GM18502 (cell line): ENCODE data around the gene LAMB4.

Experiments
- ATAC-seq: cut with Tn5 transposase; IDR thresholded peaks from one replicate; pipeline ENCODE4 v1.9.1; 2021; ENCODE audit warnings: mild to moderate bottlenecking; ENCODE audit not compliant: unreplicated experiment, poor library complexity

Gene LAMB4

DNA sequence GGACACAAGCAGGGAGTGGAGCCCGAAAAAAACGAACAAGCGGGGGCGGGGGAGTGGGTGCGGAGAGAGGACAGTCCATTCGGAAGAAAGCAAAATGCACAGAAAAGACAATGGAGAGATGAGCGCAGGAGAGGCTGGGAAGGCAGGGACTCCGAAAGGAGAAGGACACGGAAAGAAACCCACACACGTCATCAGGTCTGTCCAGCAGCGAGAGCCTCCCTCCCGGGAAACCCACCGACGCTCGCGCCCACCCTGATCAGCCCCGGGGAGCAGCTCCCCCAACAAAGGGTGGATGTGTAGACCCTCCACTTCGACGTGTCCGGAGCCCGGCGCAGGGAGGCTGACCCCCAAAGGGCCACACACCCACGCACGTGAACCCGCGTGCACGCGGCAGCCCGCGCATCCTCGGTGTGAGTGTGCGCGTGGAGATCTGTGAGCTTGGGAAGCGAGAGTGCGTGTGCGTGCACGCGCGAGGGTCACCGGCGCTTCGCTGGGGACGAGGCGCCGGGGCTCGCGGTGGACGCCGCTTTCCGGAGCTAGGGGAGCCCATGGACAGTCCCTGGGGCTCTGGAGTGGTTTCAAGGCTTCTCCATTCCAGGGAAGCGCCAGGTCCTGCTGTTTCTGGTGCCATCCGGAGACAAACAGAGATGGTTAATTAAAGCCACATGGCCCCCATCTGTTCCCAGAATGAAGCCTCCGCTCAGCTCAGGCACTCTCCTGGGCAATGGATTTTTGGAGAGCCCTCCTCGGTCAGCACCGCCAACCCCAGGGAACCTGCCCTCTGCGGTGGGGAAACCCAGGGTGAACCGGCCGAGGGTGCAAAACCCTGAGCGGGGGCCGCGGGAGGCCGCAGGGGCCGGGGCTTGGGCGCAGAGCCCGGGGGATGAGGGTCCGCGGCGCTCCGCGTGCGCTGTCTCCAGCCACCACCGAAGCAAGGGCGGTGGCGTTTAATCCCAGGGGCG lies 128.1 kb downstream of the LAMB4 start:
- ATAC-seq = no peak

- no peak for ATAC-seq
Measured at GRCh38 chr7:108000875-108001763, 129.0 kb downstream of the LAMB4 start.

DNA sequence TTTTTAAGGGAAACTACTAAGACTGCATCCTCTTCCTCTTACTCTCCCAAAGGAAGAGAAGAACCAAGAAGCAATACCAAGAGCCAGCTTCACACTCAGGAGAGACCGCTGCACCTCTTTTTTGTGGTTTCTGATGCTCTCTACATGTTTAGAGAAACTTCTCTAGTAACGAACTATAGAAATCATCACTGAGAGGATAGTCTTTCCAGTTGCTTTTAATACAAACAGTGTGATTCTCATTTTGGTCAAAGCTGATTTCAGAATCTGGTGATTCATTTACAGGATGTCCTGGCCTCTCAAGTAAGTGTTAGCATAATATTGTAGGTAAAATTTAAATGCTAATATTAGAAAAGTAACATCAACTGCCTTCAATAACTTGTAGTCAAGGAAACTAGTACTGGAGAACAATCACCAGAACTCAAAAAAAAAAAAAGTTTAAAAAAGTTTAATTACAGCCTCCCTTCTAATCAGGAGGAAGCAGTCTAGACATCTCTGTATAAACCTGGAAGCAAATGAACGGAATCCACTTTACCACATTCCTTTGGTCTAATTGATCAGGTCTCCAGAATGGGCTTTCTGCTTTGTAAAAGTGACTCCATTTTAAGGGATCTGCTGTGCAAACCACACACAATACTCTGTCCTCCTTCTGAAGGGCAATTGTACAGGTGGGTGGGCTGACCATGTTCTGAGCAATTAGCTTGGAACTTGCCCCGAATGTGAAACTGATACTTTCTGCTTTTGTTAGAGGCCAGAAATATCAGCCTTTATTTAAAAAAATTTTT lies 130.2 kb downstream of the LAMB4 start:
- ATAC-seq = no peak

DNA sequence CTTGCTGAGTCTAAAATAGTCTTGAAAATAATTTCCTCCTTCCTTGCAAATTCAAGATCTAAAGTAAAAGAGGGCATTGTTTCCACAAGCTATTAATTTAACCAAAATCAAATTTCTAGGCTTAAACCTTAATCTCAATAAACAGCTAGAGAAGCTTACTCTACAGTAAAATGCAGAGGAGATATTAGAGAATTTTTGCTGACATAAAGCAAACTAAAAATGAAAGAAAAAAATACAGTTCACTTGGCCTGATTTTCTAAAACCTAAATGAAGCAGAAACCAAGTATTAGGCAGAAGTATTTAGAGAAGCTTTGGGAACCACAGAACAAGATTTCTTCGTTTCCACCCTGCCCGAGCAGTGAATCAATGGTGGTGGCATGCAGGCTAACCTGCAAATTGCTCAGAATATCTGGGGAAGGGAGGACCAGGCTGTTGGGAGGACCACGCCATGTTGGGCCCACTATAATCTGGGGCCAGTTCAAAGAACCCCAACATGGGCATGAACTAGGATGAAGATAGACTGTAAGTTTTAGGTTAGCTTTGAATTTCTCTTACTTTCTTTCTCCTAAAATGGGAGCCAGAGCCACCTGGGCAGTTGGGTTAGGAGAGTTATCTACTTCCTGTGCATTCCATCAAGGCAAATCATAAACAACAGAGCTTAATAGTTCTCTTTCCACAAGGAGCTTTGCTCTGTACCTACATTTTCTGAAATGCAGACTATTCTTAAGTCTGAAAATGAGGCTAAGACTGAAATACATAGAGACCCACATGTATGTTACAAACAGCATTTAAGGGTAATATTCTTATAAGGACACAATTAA lies 131.3 kb downstream of the LAMB4 start:
- ATAC-seq = no peak

DNA sequence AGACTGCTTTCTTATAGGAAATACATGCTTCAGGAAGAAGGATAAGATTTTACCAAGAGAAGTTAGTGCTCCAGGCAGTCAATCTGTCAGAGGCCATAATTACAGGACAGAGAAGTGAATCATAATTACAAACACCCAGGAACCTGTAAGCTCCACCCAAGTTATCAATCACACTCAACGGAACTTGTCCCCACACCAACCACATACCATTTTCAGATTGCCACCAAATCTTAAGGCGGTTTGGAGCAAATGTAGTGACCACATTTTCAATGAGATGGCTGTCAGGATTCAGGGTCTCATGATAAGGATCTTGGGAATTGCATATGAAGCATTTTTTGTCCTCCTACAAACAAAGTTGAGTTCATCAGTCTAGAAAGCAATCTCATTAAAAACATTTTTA lies 132.0 kb downstream of the LAMB4 start:
- ATAC-seq = no peak

GRCh38 chr7:107996072-107996882 lies 133.9 kb downstream of the LAMB4 start:
- no peak for ATAC-seq

- no peak for ATAC-seq
Measured at GRCh38 chr7:107995184-107996071, 134.7 kb downstream of the LAMB4 start.

DNA sequence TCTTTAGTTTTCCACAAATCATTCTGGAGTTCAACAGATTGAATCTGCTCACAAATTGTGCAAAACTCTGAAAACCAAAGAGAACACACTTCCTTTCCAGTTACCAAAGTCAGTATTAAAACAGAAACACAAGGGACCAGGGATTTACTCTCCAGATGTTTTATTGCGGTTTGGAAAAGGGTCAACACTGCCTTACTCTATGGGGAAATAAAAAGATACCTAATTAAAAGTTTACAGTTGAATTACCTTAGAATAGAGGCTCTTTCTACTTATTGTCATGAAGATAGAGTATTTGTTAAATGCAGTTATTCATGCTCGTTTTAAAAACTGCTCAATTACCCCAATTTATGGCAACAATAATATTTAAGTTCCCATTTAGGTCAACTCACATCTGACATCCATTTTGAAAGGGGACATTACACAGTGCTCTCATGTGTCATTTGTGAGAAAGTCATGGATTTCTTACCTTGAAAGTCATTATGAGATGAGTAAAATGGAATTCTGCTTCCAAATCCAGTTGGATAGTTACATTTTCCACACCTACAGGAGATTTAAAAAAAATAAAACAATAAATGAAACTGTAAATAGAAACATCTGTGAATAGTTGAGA lies 135.6 kb downstream of the LAMB4 start:
- no peak for ATAC-seq

- no peak for ATAC-seq
Measured at GRCh38 chr7:107993891-107994291, 136.3 kb downstream of the LAMB4 start.

DNA sequence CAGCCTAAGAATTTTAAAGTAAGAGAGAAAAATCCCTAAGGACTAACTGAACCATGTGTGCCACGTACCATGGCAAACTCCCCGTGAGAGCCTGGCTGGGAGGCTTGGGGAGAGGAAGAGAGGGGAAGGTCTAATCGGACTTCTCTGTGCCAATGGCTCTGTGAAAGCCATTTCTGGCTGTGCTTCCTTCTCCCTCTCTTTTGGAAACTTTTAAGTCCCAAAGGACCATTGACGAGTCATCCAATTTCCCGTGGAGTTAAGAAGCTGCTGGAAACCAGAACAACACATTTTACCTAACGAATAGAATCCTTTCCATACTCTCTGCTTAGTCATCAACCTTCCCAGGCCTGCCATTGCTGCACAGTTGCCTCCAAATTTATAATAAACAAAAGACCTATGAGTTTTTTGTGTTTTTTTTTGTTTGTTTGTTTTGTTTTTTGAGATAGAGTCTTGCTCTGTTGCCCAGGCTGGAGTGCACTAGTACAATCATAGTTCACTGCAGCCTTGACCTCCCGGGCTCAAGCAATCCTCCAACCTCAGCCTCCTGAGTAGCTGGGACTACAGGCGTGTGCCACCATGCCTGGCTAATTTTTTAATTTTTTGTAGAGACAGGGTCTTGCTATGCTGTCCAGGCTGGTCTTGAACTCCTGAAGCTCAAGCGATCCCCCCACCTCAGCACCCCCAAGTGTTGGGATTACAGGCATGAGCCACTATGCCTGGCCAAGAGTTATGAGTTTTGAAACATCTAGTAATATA lies 140.4 kb downstream of the LAMB4 start:
- no peak for ATAC-seq

DNA sequence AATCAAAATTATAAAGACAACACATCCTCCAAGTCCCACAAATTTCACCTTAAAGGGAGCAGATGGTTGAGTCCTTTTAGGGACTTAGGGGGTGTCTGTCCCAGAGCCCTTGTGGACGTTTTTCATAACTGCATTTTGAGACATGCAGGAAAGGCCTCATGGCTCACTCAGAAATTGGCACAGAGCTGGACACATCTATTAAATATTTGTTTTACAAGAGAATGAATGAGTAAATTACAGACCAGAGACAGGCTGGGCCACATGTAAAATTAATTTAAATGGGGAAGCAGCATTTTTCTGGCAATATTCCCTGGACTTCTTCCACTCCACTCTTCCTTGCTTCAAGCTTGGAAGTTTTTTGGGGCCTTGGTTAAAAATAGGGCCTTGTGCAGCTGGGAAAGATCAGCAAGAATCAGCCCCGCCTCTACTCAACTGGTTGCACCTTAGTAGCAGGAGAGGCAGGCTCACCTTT lies 147.2 kb downstream of the LAMB4 start:
- ATAC-seq = no peak

- no peak for ATAC-seq
Measured at GRCh38 chr7:107982042-107982840, 147.9 kb downstream of the LAMB4 start.

GRCh38 chr7:107981466-107981865 lies 148.7 kb downstream of the LAMB4 start:
- ATAC-seq = no peak

DNA sequence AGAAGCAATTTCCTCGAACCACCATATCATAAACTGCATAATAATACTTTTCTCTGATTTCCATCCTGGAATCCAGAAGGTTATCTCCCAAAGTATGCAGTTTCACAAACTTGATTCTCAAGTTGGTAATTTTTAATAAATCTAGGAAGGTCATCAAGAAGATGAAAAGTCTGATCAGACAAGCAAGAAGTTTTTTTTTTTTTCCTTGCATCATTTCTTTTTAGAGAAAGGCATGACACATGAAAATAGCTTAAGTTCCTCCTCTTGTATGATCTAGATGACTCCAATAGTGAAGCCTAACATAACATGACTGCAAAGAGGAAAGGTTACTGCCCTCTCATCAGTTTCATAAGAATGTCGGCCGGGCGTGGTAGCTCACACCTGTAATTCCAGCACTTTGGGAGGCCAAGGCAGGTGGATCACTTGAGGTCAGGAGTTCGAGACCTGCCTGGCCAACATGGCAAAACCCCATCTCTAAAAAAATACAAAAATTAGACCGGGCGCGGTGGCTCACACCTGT lies 149.4 kb downstream of the LAMB4 start:
- ATAC-seq = no peak

DNA sequence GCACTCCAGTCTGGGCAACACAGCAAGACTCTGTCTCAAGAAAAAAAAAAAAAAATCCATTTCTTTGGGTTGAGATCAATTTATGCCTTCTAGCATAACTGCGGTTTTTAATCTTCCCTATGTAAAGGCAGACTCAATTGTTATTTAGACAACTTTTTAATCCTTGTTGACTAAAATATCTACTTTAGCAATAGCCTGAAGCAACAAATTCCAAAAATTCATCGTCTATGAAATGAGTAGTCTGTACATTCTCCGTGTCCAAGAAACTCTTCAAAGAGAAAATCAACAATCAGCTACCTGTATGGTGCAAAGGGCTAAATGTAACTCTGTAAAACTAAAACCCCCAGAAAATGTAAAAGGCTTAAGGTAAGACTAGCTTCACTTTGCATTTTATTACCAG lies 150.0 kb downstream of the LAMB4 start:
- ATAC-seq = no peak
